VCaP (cell line): ENCODE results near the gene RPL38.
A peak's percentile ranks its signal among the peaks of the same experiment; 100 is the strongest.

Experiments used
- H3K27ac ChIP-seq: fragments of 450-650 bp; 2 replicates; pipeline ENCODE4 v1.5.1; 2017
- CTCF ChIP-seq: fragments of 450-650 bp; conservative IDR thresholded peaks from 2 replicates; pipeline ENCODE4 v1.5.1; 2017; ENCODE audit warnings: mild to moderate bottlenecking, moderate library complexity

RPL38 gene

GRCh38 chr17:74203439-74204240 is at the start of gene RPL38:
TSS of gene RPL38 (plus strand) at chr17:74203678. CDS start at chr17:74203956, 278 bp downstream.
- TF ChIP-seq CTCF: peak; percentile 91
- peak within 1 kb of the TSS; percentile 86 for H3K27ac ChIP-seq

DNA sequence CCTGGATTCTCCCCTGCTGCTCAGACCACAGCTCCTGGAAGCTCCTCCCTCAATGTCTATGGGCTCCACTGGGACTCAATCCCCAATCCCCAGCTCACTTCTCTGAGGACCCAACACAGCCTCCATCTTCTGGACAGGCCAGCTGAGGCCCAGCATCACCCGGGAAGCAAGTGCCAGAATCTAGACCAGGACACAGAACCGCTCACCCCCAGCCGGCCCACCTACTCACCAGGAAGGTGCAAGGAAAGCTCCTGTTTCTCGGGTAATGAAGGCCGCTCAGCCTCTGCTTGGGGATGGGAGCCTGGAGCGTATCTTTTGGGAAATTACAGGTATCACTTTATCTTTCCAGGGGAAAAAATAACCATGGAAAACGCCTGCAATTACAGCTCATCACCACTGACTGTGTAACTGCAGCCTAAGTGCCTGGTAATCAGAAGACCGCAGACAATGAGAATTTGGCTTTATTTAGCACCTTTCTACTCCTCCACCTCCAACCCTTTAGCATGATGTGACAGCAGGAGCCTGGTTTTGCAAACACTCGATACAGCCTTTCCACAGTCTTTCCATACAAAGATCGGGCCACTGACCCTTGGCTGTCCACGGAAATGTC is 49.6 kb upstream of the RPL38 start:
- no peak overlapping the region for H3K27ac ChIP-seq
- TF ChIP-seq CTCF: no peak

- H3K27ac ChIP-seq: no peak overlapping the region
- no peak for TF ChIP-seq CTCF
Observed at GRCh38 chr17:74156878-74157277, 46.6 kb upstream of the RPL38 start.

DNA sequence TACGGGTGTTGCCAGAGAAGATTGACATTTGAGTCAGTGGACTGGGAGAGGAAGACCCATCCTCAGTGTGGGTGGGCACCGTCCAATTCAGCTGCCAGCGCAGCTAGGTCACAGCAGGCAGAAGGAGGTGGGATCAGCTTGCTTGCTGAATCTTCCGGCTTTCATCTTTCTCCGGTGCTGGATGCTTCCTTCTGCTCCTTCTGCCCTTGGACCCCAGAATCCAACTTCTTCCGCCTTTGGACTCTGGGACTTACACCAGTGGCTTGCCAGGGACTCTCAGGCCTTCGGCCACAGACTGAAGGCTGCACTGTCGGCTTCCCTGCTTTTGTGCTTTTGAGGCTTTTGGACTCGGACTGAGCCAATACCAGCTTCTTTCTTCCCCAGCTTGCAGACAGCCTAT is 46.1 kb upstream of the RPL38 start:
- no peak overlapping the region for H3K27ac ChIP-seq
- TF ChIP-seq CTCF: no peak

GRCh38 chr17:74158761-74159160 is 44.7 kb upstream of the RPL38 start:
- no peak for TF ChIP-seq CTCF
- H3K27ac ChIP-seq: no peak overlapping the region

GRCh38 chr17:74159226-74159840 is 44.1 kb upstream of the RPL38 start:
- H3K27ac ChIP-seq: no peak overlapping the region
- no peak for TF ChIP-seq CTCF
